GM18505 (cell line): ENCODE data around the gene EN1.

Source experiments
- ATAC-seq: cut with Tn5 transposase; IDR thresholded peaks from one replicate; pipeline ENCODE4 v1.9.1; 2021; ENCODE audit not compliant: unreplicated experiment
- POLR2A ChIP-seq: IDR thresholded peaks from 4 replicates; pipeline ENCODE4 v1.6.1; 2011; ENCODE audit warnings: borderline replicate concordance; ENCODE audit not compliant: insufficient read depth, insufficient read length; ENCODE audit errors: extremely low read depth

Gene EN1

DNA sequence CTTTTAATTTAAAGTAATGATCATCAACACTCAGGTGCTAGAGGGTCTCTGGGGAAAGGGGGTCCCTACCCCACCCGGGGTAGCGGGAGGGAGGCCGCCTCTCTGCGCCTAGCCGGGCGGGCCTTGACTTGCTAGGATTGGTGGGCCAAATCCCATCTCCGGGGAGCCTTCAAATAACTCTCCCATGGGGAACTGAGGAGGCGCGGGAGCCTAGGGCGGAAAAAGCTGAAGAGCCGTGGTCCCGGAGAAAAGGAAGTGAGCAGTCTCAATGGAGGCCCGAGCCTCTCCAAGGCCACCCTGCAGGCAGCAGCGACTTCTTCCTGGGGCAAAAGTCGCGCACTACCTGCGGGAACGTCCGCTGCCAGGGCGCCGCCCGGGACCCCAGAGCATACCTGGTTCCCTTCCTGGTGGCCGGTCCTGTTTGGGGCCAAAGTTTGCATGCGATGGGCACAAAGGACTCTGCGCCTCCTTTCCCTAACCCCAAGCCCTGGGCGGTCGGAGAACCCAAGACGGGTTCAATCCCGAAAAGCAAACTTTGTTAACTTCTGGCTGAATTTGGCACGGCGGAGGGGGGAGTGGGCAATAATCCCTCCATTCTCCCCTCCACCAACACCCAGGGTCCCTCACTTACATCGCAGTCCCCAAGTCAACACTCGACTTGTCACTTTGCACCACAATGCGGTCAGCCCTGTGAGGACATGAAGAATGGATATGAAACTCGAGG is 13.6 kb downstream of the EN1 start:
- no peak for TF ChIP-seq POLR2A
- no peak for ATAC-seq

- no peak for ATAC-seq
- no peak for TF ChIP-seq POLR2A
These were observed 14.4 kb downstream of the EN1 start for GRCh38 chr2:118832791-118833715.

GRCh38 chr2:118832071-118832790 is 15.2 kb downstream of the EN1 start:
- no peak for ATAC-seq
- TF ChIP-seq POLR2A = no peak

- ATAC-seq = no peak
- no peak for TF ChIP-seq POLR2A
These were observed 16.6 kb downstream of the EN1 start for GRCh38 chr2:118830881-118831280.

GRCh38 chr2:118830118-118830517 is 17.3 kb downstream of the EN1 start:
- no peak for TF ChIP-seq POLR2A
- ATAC-seq = no peak

- no peak for TF ChIP-seq POLR2A
- ATAC-seq = no peak
These were observed 21.4 kb downstream of the EN1 start for GRCh38 chr2:118826093-118826492.

DNA sequence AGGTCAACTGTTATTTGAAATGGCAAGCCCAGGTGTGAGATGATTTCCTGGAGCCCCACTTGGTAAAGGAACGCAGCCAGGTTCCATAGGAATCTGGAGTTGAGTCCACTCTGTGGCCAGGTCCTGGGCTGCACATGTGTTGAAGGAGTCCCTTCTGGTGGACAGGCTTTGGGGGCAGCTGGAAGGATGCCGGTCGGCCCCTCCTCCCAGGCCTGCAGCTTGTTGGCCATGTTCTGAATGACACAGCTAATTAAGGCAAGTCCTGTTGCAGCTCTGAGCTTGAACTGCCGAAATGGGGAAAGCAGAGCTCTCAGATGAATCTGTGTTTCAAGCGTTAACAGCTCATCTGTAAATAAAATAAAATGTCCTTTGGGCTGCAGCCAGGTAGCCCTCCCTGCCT is 23.8 kb downstream of the EN1 start:
- no peak for ATAC-seq
- no peak for TF ChIP-seq POLR2A

- TF ChIP-seq POLR2A = no peak
- ATAC-seq = no peak
These were observed 24.9 kb downstream of the EN1 start for GRCh38 chr2:118822572-118822971.

GRCh38 chr2:118822015-118822414 is 25.4 kb downstream of the EN1 start:
- no peak for ATAC-seq

GRCh38 chr2:118817469-118817868 is 30.0 kb downstream of the EN1 start:
- ATAC-seq = no peak
- no peak for TF ChIP-seq POLR2A

More at GRCh38 chr2:118822015-118822414, 25.4 kb downstream of the EN1 start:
- TF ChIP-seq POLR2A = no peak

DNA sequence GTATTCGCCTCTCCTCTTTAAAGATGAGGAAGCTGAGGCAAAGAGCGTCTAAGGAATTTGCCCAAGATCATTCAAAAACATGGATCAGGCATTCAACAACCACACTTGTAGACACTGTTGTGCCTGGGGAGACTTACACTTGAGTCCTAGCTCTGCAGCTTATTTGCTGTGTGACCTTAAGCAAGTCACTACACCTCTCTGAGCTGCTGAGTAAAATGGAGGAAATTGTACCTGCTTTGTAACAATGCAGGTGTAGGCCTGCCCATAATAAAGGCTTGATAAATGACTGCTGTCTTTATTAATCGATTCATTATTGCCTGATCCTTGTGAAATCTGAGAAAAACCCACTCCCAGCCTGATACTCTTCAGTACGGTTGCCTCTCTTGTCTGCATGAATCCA is 30.8 kb downstream of the EN1 start:
- TF ChIP-seq POLR2A = no peak
- ATAC-seq = no peak

GRCh38 chr2:118815731-118816130 is 31.7 kb downstream of the EN1 start:
- no peak for TF ChIP-seq POLR2A
- ATAC-seq = no peak

- ATAC-seq = no peak
These were observed 32.1 kb downstream of the EN1 start for GRCh38 chr2:118815314-118815713.

More at GRCh38 chr2:118815314-118815713, 32.1 kb downstream of the EN1 start:
- no peak for TF ChIP-seq POLR2A
